K562 (cell line): ENCODE data around the gene KCNJ12. TPM values are rescaled to one million over a fixed set of nuclear protein-coding genes. Genes with fewer than 3 reads are reported as not detected.

ENCODE experiments used
- ATAC-seq: fragments of 200-7000 bp; cut with Tn5 transposase; 3 replicates; pipeline ENCODE4 v1.9.1; 2020; ENCODE audit warnings: moderate library complexity
- BruUV-seq: library from RNA; stranded (reverse); fragments of 400-500 nt; replicated peaks from 2 replicates; lab custom pipeline; 2021; lab: Mats Ljungman, UMichigan
- CTCF ChIA-PET: fragments of 300-600 bp; formaldehyde crosslinking; extraction: SDS; loops from one replicate; lab custom pipeline; 2021; ENCODE audit warnings: low intra/inter-chr PET ratio; lab: Yijun Ruan, JAX
- POLR2A ChIA-PET: fragments of 300-600, 350-650 bp; sonication (Branson Sonifier 250); formaldehyde crosslinking; extraction: SDS; loops from one replicate; lab custom pipeline; 2021; ENCODE audit warnings: antibody characterized with exemption, inconsistent platforms; lab: Yijun Ruan, JAX
- DNase-seq, 4 experiments: peaks; one replicate each; pipeline versions ENCODE4 v3.0.0 to v3.0.0-alpha.2; 2011 to 2018; ENCODE audit warnings: low spot score in 3 of 4, mixed read lengths in 3 of 4; ENCODE audit errors: extremely low read depth in 1 of 4
- FAIRE-seq: peaks from 2 replicates; lab custom pipeline; 2011; peaks lifted over from hg19 to GRCh38; lab: Jason Lieb, UNC
- H2AFZ ChIP-seq: 2 replicates; pipeline ENCODE4 v1.6.0; 2011; ENCODE audit warnings: low read depth, low read length, control low read depth, inconsistent platforms
- H3K27ac ChIP-seq: fragments of 200-600 bp; 3 replicates; pipeline ENCODE4 v1.8.0; 2011; ENCODE audit warnings: low read depth, mild to moderate bottlenecking, control low read depth, inconsistent platforms, low read length, moderate library complexity, mixed read lengths; ENCODE audit errors: extremely low read depth
- H3K27me3 ChIP-seq, 2 experiments: fragments of 300-600 bp in 1 of 2; 2 replicates in 1 of 2; 3 replicates in 1 of 2; pipeline versions ENCODE4 v1.6.0 to v1.8.0; 2011; ENCODE audit warnings: inconsistent platforms in 2 of 2, low read length in 2 of 2, mild to moderate bottlenecking in 1 of 2, mixed read lengths in 1 of 2, moderate library complexity in 1 of 2; ENCODE audit not compliant: control insufficient read depth in 2 of 2, insufficient read depth in 2 of 2
- H3K36me3 ChIP-seq: fragments of 300-600 bp; 3 replicates; pipeline ENCODE4 v1.8.0; 2011; ENCODE audit warnings: mild to moderate bottlenecking, low read length, inconsistent platforms; ENCODE audit not compliant: control insufficient read depth, insufficient read depth
- H3K4me1 ChIP-seq, 2 experiments: fragments of 200-600 bp in 1 of 2; replicated peaks in 1 of 2; 2 replicates in 1 of 2; 3 replicates in 1 of 2; pipeline versions ENCODE4 v1.5.1 to v1.8.0; 2011; ENCODE audit warnings: inconsistent platforms in 2 of 2, low read length in 2 of 2, mild to moderate bottlenecking in 1 of 2, mixed read lengths in 1 of 2, moderate library complexity in 1 of 2; ENCODE audit not compliant: control insufficient read depth in 2 of 2, insufficient read depth in 2 of 2
- H3K4me2 ChIP-seq: 2 replicates; pipeline ENCODE4 v1.6.1; 2011; ENCODE audit warnings: low read length, control low read depth, inconsistent platforms, mixed read lengths; ENCODE audit not compliant: insufficient read depth
- H3K4me3 ChIP-seq: fragments of 200-600 bp; sonication (generic), shearing (Covaris generic); 2 replicates; pipeline ENCODE4 v1.5.1; 2016; ENCODE audit warnings: control low read depth, inconsistent platforms
- H3K79me2 ChIP-seq: fragments of 200-600 bp; 3 replicates; pipeline ENCODE4 v1.8.0; 2011; ENCODE audit warnings: low read length, inconsistent platforms; ENCODE audit not compliant: control insufficient read depth, insufficient read depth
- H3K9ac ChIP-seq, 2 experiments: 2 replicates each; pipeline versions ENCODE4 v1.6.0 to v1.6.1; 2011; ENCODE audit warnings: low read depth in 2 of 2, low read length in 2 of 2, control low read depth in 1 of 2, inconsistent platforms in 1 of 2, mild to moderate bottlenecking in 1 of 2, mixed read lengths in 1 of 2; ENCODE audit not compliant: insufficient read depth in 1 of 2
- H3K9me1 ChIP-seq: one replicate; pipeline ENCODE4 v1.6.0; 2011; ENCODE audit warnings: inconsistent platforms, mild to moderate bottlenecking, low read length, moderate library complexity; ENCODE audit not compliant: control insufficient read depth, insufficient read depth
- H3K9me3 ChIP-seq: replicated peaks from 2 replicates; pipeline ENCODE4 v1.5.1; 2011; ENCODE audit warnings: low read depth, low read length, inconsistent platforms; ENCODE audit not compliant: control insufficient read depth, insufficient read depth
- H4K20me1 ChIP-seq: replicated peaks from 2 replicates; pipeline ENCODE4 v1.6.1; 2011; ENCODE audit warnings: low read length, inconsistent platforms, mixed read lengths; ENCODE audit not compliant: control insufficient read depth, insufficient read depth
- BCLAF1 ChIP-seq, 2 experiments: fragments of 450-650 bp in 1 of 2; IDR thresholded peaks; 2 replicates each; pipeline ENCODE4 v1.6.1; 2011 to 2017; ENCODE audit warnings: low read depth in 2 of 2, antibody characterized with exemption in 1 of 2, borderline replicate concordance in 1 of 2, low read length in 1 of 2, mild to moderate bottlenecking in 1 of 2, mixed read lengths in 1 of 2; ENCODE audit not compliant: control insufficient read depth in 1 of 2
- FOS ChIP-seq: IDR thresholded peaks from 3 replicates; pipeline ENCODE4 v1.6.1; 2011; ENCODE audit not compliant: insufficient read length; ENCODE audit errors: extremely low read depth
- NCOA6 ChIP-seq: fragments of 450-650 bp; IDR thresholded peaks from 2 replicates; pipeline ENCODE4 v1.6.1; 2017; ENCODE audit warnings: mild to moderate bottlenecking
- PHB2 ChIP-seq: fragments of 450-650 bp; IDR thresholded peaks from 2 replicates; pipeline ENCODE4 v1.6.1; 2017; ENCODE audit warnings: low read depth
- SRSF1 ChIP-seq: fragments of 200-400 bp; formaldehyde crosslinking; IDR thresholded peaks from 2 replicates; pipeline ENCODE4 v1.6.1; 2017; ENCODE audit warnings: mild to moderate bottlenecking, low read depth, low read length, moderate library complexity
- STAT5B ChIP-seq: fragments of 250-450 bp; sonication (Bioruptor Pico); IDR thresholded peaks from 2 replicates; pipeline ENCODE4 v1.8.0; 2021; ENCODE audit warnings: mild to moderate bottlenecking, inconsistent platforms
- ZNF143 ChIP-seq: sonication (generic); formaldehyde crosslinking; IDR thresholded peaks from 2 replicates; pipeline ENCODE4 v1.9.0; 2022; ENCODE audit warnings: mild to moderate bottlenecking, missing genetic modification reagents
- ZNF311 ChIP-seq: fragments of 250-450 bp; sonication (Bioruptor Pico); IDR thresholded peaks from 2 replicates; pipeline ENCODE4 v1.4.0; 2020; ENCODE audit warnings: mild to moderate bottlenecking, moderate library complexity
- WGBS: fragments of 100-300 bp; shearing (Covaris generic); methylation state at CpG from one replicate; pipeline ENCODE4 v1.1.6; 2016; ENCODE audit warnings: low coverage, mixed read lengths; ENCODE audit not compliant: insufficient coverage; ENCODE audit errors: missing lambda C conversion rate; 5-methylcytosine and 5-hydroxymethylcytosine counted together
- in situ Hi-C: fragments of 300-500 bp; cut with MboI; formaldehyde crosslinking; loops from 4 replicates; pipeline ENCODE4 v1.15.0; 2018; ENCODE audit warnings: inconsistent platforms, mixed read lengths
- intact Hi-C: fragments of 100-400 bp; cut with micrococcal nuclease; formaldehyde crosslinking; loops from 2 replicates; pipeline ENCODE4 v1.14.2; 2022
- polyA plus RNA-seq, 8 experiments: library from polyadenylated mRNA; depleted of rRNA in 4 of 8; stranded (reverse) in 5 of 8; unstranded in 3 of 8; fragments of >200 nt; fragmentation: Nextera tagmentation in 2 of 8; fragmentation: Illumina TruSeq in 1 of 8; extraction: Ambion mirVana in 2 of 8; extraction: Trizol in 1 of 8; gene quantifications; 2 replicates each; pipeline versions ENCODE4 v1.2.1 to v1.2.3, GENCODE V29; 2011 to 2014; ENCODE audit warnings: inconsistent platforms in 1 of 8, missing spikeins in 1 of 8
- total RNA-seq, 7 experiments: library from RNA; depleted of rRNA in 6 of 7; stranded (reverse); fragments of >200 nt in 6 of 7; fragmentation: Illumina TruSeq in 2 of 7; extraction: Trizol in 2 of 7; gene quantifications; 2 replicates each; pipeline versions ENCODE4 v1.2.1 to v1.2.3, GENCODE V29; 2011 to 2021; ENCODE audit warnings: low replicate concordance in 1 of 7
- TF ChIP-seq, protein P1 (sequence below), 2 experiments: fragments of 450-650 bp; IDR thresholded peaks; 2 replicates each; pipeline ENCODE4 v1.6.1; 2016
- TF ChIP-seq, protein P2 (sequence below): fragments of 250-450 bp; sonication (Bioruptor Pico); IDR thresholded peaks from 2 replicates; pipeline ENCODE4 v1.8.0; 2022; ENCODE audit warnings: inconsistent platforms, mild to moderate bottlenecking, moderate library complexity, borderline replicate concordance
- TF ChIP-seq, protein P3 (sequence below): sonication (generic); formaldehyde crosslinking; IDR thresholded peaks from 2 replicates; pipeline ENCODE4 v1.9.0; 2022; ENCODE audit warnings: mild to moderate bottlenecking, missing genetic modification reagents

Gene KCNJ12
- total and polyA plus RNA-seq, 9 of the 15 experiments (the other 6 are each of a cell fraction or from before 2014, with no cell fraction given), result 0.02 TPM; not detected in 8

GRCh38 chr17:21451975-21452374 lies 75.8 kb downstream of the KCNJ12 start:
- ATAC-seq (no peak), DNase-seq (no peak), FAIRE-seq (no peak)
- POLR2A ChIA-PET, result no interaction called here
- no peaks in the 10 kb centered on the region for H3K36me3 ChIP-seq
- no peaks in the 10 kb centered on the region; a peak in 1 of 5 replicates for H3K27me3 ChIP-seq
- H3K4me1 ChIP-seq, result peaks cover 0 to 6% of the 10 kb centered on the region in 2 experiments; a peak in 2 of 5 replicates
- no peaks in the 10 kb centered on the region for H3K9me1 ChIP-seq
- TF ChIP-seq BCLAF1 (IDR thresholded peaks at IDR 0.05; ENCODE audit: borderline replicate concordance in 1 of 2, control insufficient read depth in 1 of 2, low read depth in 2 of 2, low read length in 1 of 2) (no peak), STAT5B (CRISPR knock-in tag) (no peak), SRSF1 (no peak), NCOA6 (no peak), PHB2 (no peak), ZNF311 (no peak), FOS (no peak), ZNF143 (CRISPR knock-in tag) (no peak)
- TF ChIP-seq, protein P1, sequence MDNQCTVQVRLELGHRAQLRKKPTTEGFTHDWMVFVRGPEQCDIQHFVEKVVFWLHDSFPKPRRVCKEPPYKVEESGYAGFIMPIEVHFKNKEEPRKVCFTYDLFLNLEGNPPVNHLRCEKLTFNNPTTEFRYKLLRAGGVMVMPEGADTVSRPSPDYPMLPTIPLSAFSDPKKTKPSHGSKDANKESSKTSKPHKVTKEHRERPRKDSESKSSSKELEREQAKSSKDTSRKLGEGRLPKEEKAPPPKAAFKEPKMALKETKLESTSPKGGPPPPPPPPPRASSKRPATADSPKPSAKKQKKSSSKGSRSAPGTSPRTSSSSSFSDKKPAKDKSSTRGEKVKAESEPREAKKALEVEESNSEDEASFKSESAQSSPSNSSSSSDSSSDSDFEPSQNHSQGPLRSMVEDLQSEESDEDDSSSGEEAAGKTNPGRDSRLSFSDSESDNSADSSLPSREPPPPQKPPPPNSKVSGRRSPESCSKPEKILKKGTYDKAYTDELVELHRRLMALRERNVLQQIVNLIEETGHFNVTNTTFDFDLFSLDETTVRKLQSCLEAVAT (IDR thresholded peaks at IDR 0.05), result no peak
- TF ChIP-seq, protein P2, sequence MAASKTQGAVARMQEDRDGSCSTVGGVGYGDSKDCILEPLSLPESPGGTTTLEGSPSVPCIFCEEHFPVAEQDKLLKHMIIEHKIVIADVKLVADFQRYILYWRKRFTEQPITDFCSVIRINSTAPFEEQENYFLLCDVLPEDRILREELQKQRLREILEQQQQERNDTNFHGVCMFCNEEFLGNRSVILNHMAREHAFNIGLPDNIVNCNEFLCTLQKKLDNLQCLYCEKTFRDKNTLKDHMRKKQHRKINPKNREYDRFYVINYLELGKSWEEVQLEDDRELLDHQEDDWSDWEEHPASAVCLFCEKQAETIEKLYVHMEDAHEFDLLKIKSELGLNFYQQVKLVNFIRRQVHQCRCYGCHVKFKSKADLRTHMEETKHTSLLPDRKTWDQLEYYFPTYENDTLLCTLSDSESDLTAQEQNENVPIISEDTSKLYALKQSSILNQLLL (CRISPR knock-in tag), result no peak
- TF ChIP-seq, protein P3, sequence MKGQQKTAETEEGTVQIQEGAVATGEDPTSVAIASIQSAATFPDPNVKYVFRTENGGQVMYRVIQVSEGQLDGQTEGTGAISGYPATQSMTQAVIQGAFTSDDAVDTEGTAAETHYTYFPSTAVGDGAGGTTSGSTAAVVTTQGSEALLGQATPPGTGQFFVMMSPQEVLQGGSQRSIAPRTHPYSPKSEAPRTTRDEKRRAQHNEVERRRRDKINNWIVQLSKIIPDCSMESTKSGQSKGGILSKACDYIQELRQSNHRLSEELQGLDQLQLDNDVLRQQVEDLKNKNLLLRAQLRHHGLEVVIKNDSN (CRISPR knock-in tag), result no peak
- H3K9ac ChIP-seq, result no peak overlapping the region
- 51% methylated on average over 9 of the region's 9 CpGs for WGBS
- no peaks in the 10 kb centered on the region for H3K79me2 ChIP-seq
- no peaks in the 10 kb centered on the region for H4K20me1 ChIP-seq
- H3K9me3 ChIP-seq, result no peaks in the 10 kb centered on the region
- no peak overlapping the region for H3K4me3 ChIP-seq
- intact Hi-C loops, result loop anchor here (5.0 to 10.0 kb wide), 2 partner anchors 170 to 327 kb away; partner anchors contain the start of genes DHRS7B and MAP2K3
- CTCF ChIA-PET, result no interaction called here
- no peak overlapping the region for H3K4me2 ChIP-seq
- in situ Hi-C loops, result no loop called here
- BruUV-seq, result no TSS peak
- no peak overlapping the region for H3K27ac ChIP-seq
- H2AFZ ChIP-seq, result no peak overlapping the region
